GM23248 (cell line): Measurements from ENCODE around the gene SNRNP200. TPM values are rescaled to one million over a fixed set of nuclear protein-coding genes. Genes with fewer than 3 reads are reported as not detected.
"Not testable (repeated sequence)": the region's sequence is repeated elsewhere in the genome, so short reads cannot be mapped to it uniquely, and the experiment has no call there.

Experiments
- DNase-seq: peaks from one replicate; pipeline ENCODE4 v3.0.0-alpha.2; 2015
- H2AFZ ChIP-seq: fragments of 200-600 bp; sonication (generic); 2 replicates; pipeline ENCODE4 v1.6.1; 2016; ENCODE audit warnings: antibody characterized with exemption
- H3F3A ChIP-seq: fragments of 200-600 bp; sonication (generic); 2 replicates; pipeline ENCODE4 v1.6.1; 2016; ENCODE audit warnings: mild to moderate bottlenecking, antibody characterized with exemption, mixed run types; ENCODE audit not compliant: insufficient read depth
- H3K27ac ChIP-seq: fragments of 200-600 bp; sonication (generic); 2 replicates; pipeline ENCODE4 v1.5.1; 2016; ENCODE audit warnings: mild to moderate bottlenecking
- H3K27me3 ChIP-seq: fragments of 200-600 bp; sonication (generic); replicated peaks from 2 replicates; pipeline ENCODE4 v1.6.1; 2016; ENCODE audit warnings: mild to moderate bottlenecking; ENCODE audit not compliant: insufficient read depth
- H3K36me3 ChIP-seq: fragments of 200-600 bp; sonication (generic); 2 replicates; pipeline ENCODE4 v1.6.1; 2016; ENCODE audit warnings: low read depth, mild to moderate bottlenecking
- H3K4me1 ChIP-seq: fragments of 200-600 bp; sonication (generic); 2 replicates; pipeline ENCODE4 v1.6.1; 2016; ENCODE audit warnings: mild to moderate bottlenecking; ENCODE audit not compliant: insufficient read depth
- H3K4me2 ChIP-seq: fragments of 200-600 bp; sonication (generic); one replicate; pipeline ENCODE4 v1.6.1; 2016; ENCODE audit warnings: mild to moderate bottlenecking; ENCODE audit not compliant: unreplicated experiment
- H3K4me3 ChIP-seq: fragments of 200-600 bp; sonication (generic); 2 replicates; pipeline ENCODE4 v1.5.1; 2016; ENCODE audit warnings: mild to moderate bottlenecking
- H3K79me2 ChIP-seq: fragments of 200-600 bp; sonication (generic); 2 replicates; pipeline ENCODE4 v1.6.1; 2016; ENCODE audit warnings: mild to moderate bottlenecking; ENCODE audit not compliant: insufficient read depth
- H3K9ac ChIP-seq: fragments of 200-600 bp; sonication (generic); 2 replicates; pipeline ENCODE4 v1.6.1; 2016; ENCODE audit warnings: mild to moderate bottlenecking
- H3K9me2 ChIP-seq: fragments of 200-600 bp; sonication (generic); 2 replicates; pipeline ENCODE4 v1.6.1; 2016; ENCODE audit warnings: mixed run types, mild to moderate bottlenecking, moderate library complexity; ENCODE audit not compliant: insufficient read depth
- H3K9me3 ChIP-seq: fragments of 200-600 bp; sonication (generic); one replicate; pipeline ENCODE4 v1.6.1; 2017; ENCODE audit warnings: low read depth
- H4K20me1 ChIP-seq: fragments of 200-600 bp; sonication (generic); 2 replicates; pipeline ENCODE4 v1.6.0; 2016; ENCODE audit not compliant: insufficient read depth
- EZH2 ChIP-seq: fragments of 200-600 bp; sonication (generic); IDR thresholded peaks from 2 replicates; pipeline ENCODE4 v1.6.1; 2018; ENCODE audit warnings: antibody characterized with exemption, mild to moderate bottlenecking; ENCODE audit not compliant: insufficient read depth, poor library complexity, severe bottlenecking
- EZH2phosphoT487 ChIP-seq: fragments of 200-600 bp; sonication (generic); IDR thresholded peaks from 2 replicates; pipeline ENCODE4 v1.6.1; 2018; ENCODE audit warnings: antibody characterized with exemption, moderate library complexity, mild to moderate bottlenecking, low read depth; ENCODE audit not compliant: insufficient read depth
- whole genome bisulfite sequencing, 2 experiments: methylation state at CpG; one replicate each; pipeline ENCODE4 v1.1.6; 2015 to 2017; ENCODE audit warnings: low lambda C conversion rate in 2 of 2, low coverage in 1 of 2; ENCODE audit errors: missing lambda C conversion rate in 2 of 2; 5-methylcytosine and 5-hydroxymethylcytosine counted together
- in situ Hi-C: fragments of 300-500 bp; cut with MboI; formaldehyde crosslinking; loops from 2 replicates; pipeline ENCODE4 v1.15.0; 2020
- polyA plus RNA-seq: library from polyadenylated mRNA; unstranded; fragments of >200 nt; fragmentation: Nextera tagmentation; extraction: Ambion mirVana; gene quantifications from 2 replicates; pipeline ENCODE4 v1.2.1, GENCODE V29; 2016
- total RNA-seq: library from RNA; depleted of rRNA; stranded (reverse); fragments of >200 nt; shearing (Covaris generic); gene quantifications from 2 replicates; pipeline ENCODE4 v1.2.3, GENCODE V29; 2014

SNRNP200 gene
- total and polyA plus RNA-seq, 2 experiments from 2014 or later = 34.2 to 40.5 TPM

GRCh38 chr2:96305979-96306308 lies 598 bp upstream of the SNRNP200 start:
- Histone ChIP-seq H3K4me3 (peak overlapping the region; percentile 97), H4K20me1 (no peaks in the 10 kb centered on the region), H3K9me3 (no peaks in the 10 kb centered on the region), H3K9me2 (no peaks in the 10 kb centered on the region), H3F3A (no peaks in the 10 kb centered on the region), H3K27ac (0 out of 2 replicates have a peak overlapping the region, but pooled peaks have one; percentile 8), H3K79me2 (peaks cover 49% of the 10 kb centered on the region), H3K4me2 (peak overlapping the region; percentile 94), H3K9ac (peak overlapping the region; percentile 88), H3K4me1 (peaks cover 15% of the 10 kb centered on the region), H2AFZ (peak overlapping the region; percentile 86), H3K27me3 (no peaks in the 10 kb centered on the region), H3K36me3 (peaks cover 26% of the 10 kb centered on the region)
- in situ Hi-C loops = no loop called here
- TF ChIP-seq EZH2phosphoT487 (no peak), EZH2 (no peak)
- 17 to 20% methylated on average over 9 of the region's 9 CpGs for WGBS, 2 experiments
- DNase-seq = peak; percentile 26

- DNase-seq = peak; percentile 5
- Histone ChIP-seq H3K4me3 (peak overlapping the region; percentile 97), H3K9me3 (no peaks in the 10 kb centered on the region), H3K9me2 (no peaks in the 10 kb centered on the region), H3K9ac (peak overlapping the region; percentile 88), H3K27me3 (no peaks in the 10 kb centered on the region), H3K36me3 (peaks cover 37% of the 10 kb centered on the region), H2AFZ (peak overlapping the region; percentile 86), H3K27ac (no peak overlapping the region), H3F3A (no peaks in the 10 kb centered on the region), H4K20me1 (no peaks in the 10 kb centered on the region), H3K79me2 (peaks cover 60% of the 10 kb centered on the region), H3K4me2 (peak overlapping the region; percentile 92), H3K4me1 (peaks cover 15% of the 10 kb centered on the region)
- no peak for TF ChIP-seq EZH2
- TF ChIP-seq EZH2phosphoT487 = no peak
- WGBS, 2 experiments = 72 to 74% methylated on average over 11 of the region's 11 CpGs
- in situ Hi-C loops = no loop called here
Measured at GRCh38 chr2:96304606-96305005, 740 bp downstream of the SNRNP200 start.

GRCh38 chr2:96301865-96302264 lies 3.5 kb downstream of the SNRNP200 start:
- Histone ChIP-seq H3K9ac (peak overlapping the region; percentile 9; the same call in 1 of the 2 replicates), H4K20me1 (no peaks in the 10 kb centered on the region), H3K79me2 (peaks cover 60% of the 10 kb centered on the region), H3K4me2 (no peak overlapping the region), H3F3A (no peaks in the 10 kb centered on the region), H3K9me3 (no peaks in the 10 kb centered on the region), H3K4me3 (no peak overlapping the region), H3K27me3 (no peaks in the 10 kb centered on the region), H3K27ac (no peak overlapping the region), H3K9me2 (no peaks in the 10 kb centered on the region), H3K4me1 (peaks cover 15% of the 10 kb centered on the region), H3K36me3 (peaks cover 63% of the 10 kb centered on the region), H2AFZ (no peak overlapping the region)
- TF ChIP-seq EZH2 = no peak
- TF ChIP-seq EZH2phosphoT487 = no peak
- WGBS, 2 experiments = 23 to 65% methylated on average over 1 of the region's 1 CpG
- in situ Hi-C loops = no loop called here
- no peak for DNase-seq

GRCh38 chr2:96296925-96297324 lies 8.4 kb downstream of the SNRNP200 start:
- 79% methylated on average over 5 of the region's 5 CpGs for WGBS, 2 experiments

GRCh38 chr2:96294271-96294670 lies 11.1 kb downstream of the SNRNP200 start:
- H3K9me3 ChIP-seq, H3K4me2 ChIP-seq, H2AFZ ChIP-seq, H3K4me1 ChIP-seq, H3K4me3 ChIP-seq, H4K20me1 ChIP-seq, H3K9me2 ChIP-seq, H3K9ac ChIP-seq, H3K27ac ChIP-seq, H3F3A ChIP-seq, H3K27me3 ChIP-seq, H3K79me2 ChIP-seq: not testable (repeated sequence)
- in situ Hi-C loops = loop anchor here (25.0 kb wide), 1 partner anchor 218 kb away; the partner anchor contains the start of gene NEURL3
- peak; percentile 11 for DNase-seq
- peaks cover 93% of the 10 kb centered on the region for H3K36me3 ChIP-seq
- WGBS, 2 experiments = 54 to 55% methylated on average over 8 of the region's 8 CpGs

More at GRCh38 chr2:96296925-96297324, 8.4 kb downstream of the SNRNP200 start:
- H3K4me1 ChIP-seq = no peaks in the 10 kb centered on the region
- DNase-seq = no peak
- in situ Hi-C loops = loop anchor here (25.0 kb wide), 1 partner anchor 215 kb away; the partner anchor contains the start of gene NEURL3
- H3K4me2 ChIP-seq = no peak overlapping the region
- no peaks in the 10 kb centered on the region for H3K9me2 ChIP-seq
- H2AFZ ChIP-seq = no peak overlapping the region
- no peak overlapping the region for H3K27ac ChIP-seq
- no peaks in the 10 kb centered on the region for H3F3A ChIP-seq
- H3K4me3 ChIP-seq = no peak overlapping the region
- H3K27me3 ChIP-seq = no peaks in the 10 kb centered on the region
- no peak overlapping the region for H3K9ac ChIP-seq
- H3K9me3 ChIP-seq = no peaks in the 10 kb centered on the region
- H4K20me1 ChIP-seq = no peaks in the 10 kb centered on the region
- peaks cover 93% of the 10 kb centered on the region for H3K36me3 ChIP-seq
- H3K79me2 ChIP-seq = peaks cover 20% of the 10 kb centered on the region
- TF ChIP-seq EZH2 = no peak
- TF ChIP-seq EZH2phosphoT487 = no peak
